Mesenchymal stem cell (in vitro differentiated cells and primary cell): Measurements from ENCODE around the gene TLR7.

ENCODE experiments used
- DNase-seq: peaks from one replicate; pipeline ENCODE4 v3.0.0-alpha.2; 2013
- H2AFZ ChIP-seq: one replicate; pipeline ENCODE4 v1.6.1; 2013; ENCODE audit warnings: low read depth, mild to moderate bottlenecking, control low read depth, inconsistent platforms, low read length, moderate library complexity
- H2AK5ac ChIP-seq: 2 replicates; pipeline ENCODE4 v1.6.1; 2013; ENCODE audit warnings: low read length, moderate library complexity, mild to moderate bottlenecking, inconsistent platforms; ENCODE audit not compliant: severe bottlenecking
- H2BK120ac ChIP-seq: one replicate; pipeline ENCODE4 v1.6.1; 2013; ENCODE audit warnings: low read depth, mild to moderate bottlenecking, inconsistent platforms, low read length, moderate library complexity
- H2BK12ac ChIP-seq, 2 experiments: one replicate each; pipeline ENCODE4 v1.6.1; 2013; ENCODE audit warnings: inconsistent platforms in 2 of 2, low read length in 2 of 2, mild to moderate bottlenecking in 2 of 2, moderate library complexity in 2 of 2, control low read depth in 1 of 2
- H2BK15ac ChIP-seq: one replicate; pipeline ENCODE4 v1.6.1; 2013; ENCODE audit warnings: mild to moderate bottlenecking, low read depth, inconsistent platforms; ENCODE audit not compliant: poor library complexity, severe bottlenecking
- H2BK5ac ChIP-seq: 2 replicates; pipeline ENCODE4 v1.6.1; 2013; ENCODE audit warnings: low read depth, mild to moderate bottlenecking, low read length, control low read depth, inconsistent platforms; ENCODE audit not compliant: poor library complexity, severe bottlenecking
- H3K14ac ChIP-seq, 2 experiments: one replicate each; pipeline ENCODE4 v1.6.1; 2013; ENCODE audit warnings: inconsistent platforms in 2 of 2, low read length in 2 of 2, control low read depth in 1 of 2, mild to moderate bottlenecking in 1 of 2, moderate library complexity in 1 of 2
- H3K18ac ChIP-seq, 2 experiments: one replicate each; pipeline ENCODE4 v1.6.1; 2013; ENCODE audit warnings: inconsistent platforms in 2 of 2, low read length in 2 of 2, control low read depth in 1 of 2, low read depth in 1 of 2, mild to moderate bottlenecking in 1 of 2
- H3K23ac ChIP-seq, 2 experiments: one replicate each; pipeline ENCODE4 v1.6.1; 2013; ENCODE audit warnings: inconsistent platforms in 2 of 2, low read length in 2 of 2, mild to moderate bottlenecking in 2 of 2, moderate library complexity in 2 of 2, control low read depth in 1 of 2
- H3K27ac ChIP-seq: 2 replicates; pipeline ENCODE4 v1.5.1; 2013; ENCODE audit warnings: mild to moderate bottlenecking, moderate library complexity, low read length, control low read depth, inconsistent platforms; ENCODE audit not compliant: poor library complexity, severe bottlenecking
- H3K27me3 ChIP-seq, 2 experiments: 2 replicates each; pipeline versions ENCODE4 v1.6.1 to v1.7.0; 2013; ENCODE audit warnings: low read length in 2 of 2, mild to moderate bottlenecking in 2 of 2, moderate library complexity in 2 of 2, control low read depth in 1 of 2, inconsistent platforms in 1 of 2; ENCODE audit not compliant: control insufficient read depth in 1 of 2, insufficient read depth in 1 of 2
- H3K36me3 ChIP-seq, 2 experiments: 2 replicates each; pipeline versions ENCODE4 v1.6.1 to v1.7.0; 2013; ENCODE audit warnings: low read length in 2 of 2, control low read depth in 1 of 2, inconsistent platforms in 1 of 2, low read depth in 1 of 2, mild to moderate bottlenecking in 1 of 2; ENCODE audit not compliant: insufficient read depth in 2 of 2, control insufficient read depth in 1 of 2
- H3K4ac ChIP-seq, 2 experiments: one replicate each; pipeline ENCODE4 v1.6.1; 2013; ENCODE audit warnings: inconsistent platforms in 2 of 2, low read length in 2 of 2, mild to moderate bottlenecking in 2 of 2, moderate library complexity in 2 of 2, control low read depth in 1 of 2, low read depth in 1 of 2
- H3K4me1 ChIP-seq: 2 replicates; pipeline ENCODE4 v1.6.1; 2013; ENCODE audit warnings: low read depth, low read length, control low read depth; ENCODE audit not compliant: control insufficient read depth, insufficient read depth
- H3K4me2 ChIP-seq: 2 replicates; pipeline ENCODE4 v1.6.1; 2013; ENCODE audit warnings: low read length, mild to moderate bottlenecking, inconsistent platforms; ENCODE audit not compliant: poor library complexity, severe bottlenecking
- H3K4me3 ChIP-seq, 2 experiments: 2 replicates each; pipeline versions ENCODE4 v1.5.1 to v1.7.0; 2013; ENCODE audit warnings: low read length in 2 of 2, mild to moderate bottlenecking in 2 of 2, control low read depth in 1 of 2, low read depth in 1 of 2; ENCODE audit not compliant: insufficient read depth in 1 of 2
- H3K79me1 ChIP-seq: replicated peaks from 2 replicates; pipeline ENCODE4 v1.6.1; 2013; ENCODE audit warnings: mild to moderate bottlenecking, control low read depth, low read length, inconsistent platforms; ENCODE audit not compliant: poor library complexity, severe bottlenecking
- H3K9ac ChIP-seq: 2 replicates; pipeline ENCODE4 v1.7.0; 2013; ENCODE audit warnings: mild to moderate bottlenecking, low read length, moderate library complexity
- H3K9me3 ChIP-seq: 2 replicates; pipeline ENCODE4 v1.7.0; 2013; ENCODE audit warnings: mild to moderate bottlenecking, low read length; ENCODE audit not compliant: control insufficient read depth
- H4K8ac ChIP-seq: one replicate; pipeline ENCODE4 v1.6.1; 2013; ENCODE audit warnings: inconsistent platforms, mild to moderate bottlenecking, low read length, moderate library complexity
- H4K91ac ChIP-seq: one replicate; pipeline ENCODE4 v1.6.1; 2013; ENCODE audit warnings: mild to moderate bottlenecking, low read length, inconsistent platforms
- WGBS: methylation state at CpG from one replicate; pipeline ENCODE4 v1.1.7; 2013; ENCODE audit warnings: mixed read lengths; 5-methylcytosine and 5-hydroxymethylcytosine counted together

The TLR7 gene

GRCh38 chrX:12896935-12897334 lies 30.1 kb downstream of the TLR7 start:
- Histone ChIP-seq H3K27me3 (peaks cover 0 to 30% of the 10 kb centered on the region in 2 experiments), H3K4ac (no peak overlapping the region), H4K91ac (no peak overlapping the region), H3K23ac (no peak overlapping the region), H4K8ac (no peak overlapping the region), H3K4me3 (no peak overlapping the region), H3K9ac (no peak overlapping the region), H2BK12ac (no peak overlapping the region), H2BK5ac (no peak overlapping the region), H2BK120ac (no peak overlapping the region), H3K4me2 (no peak overlapping the region), H3K79me1 (no peaks in the 10 kb centered on the region), H2BK15ac (no peak overlapping the region), H3K4me1 (no peaks in the 10 kb centered on the region), H3K14ac (no peak overlapping the region), H3K9me3 (no peaks in the 10 kb centered on the region), H2AFZ (no peak overlapping the region), H3K18ac (no peak overlapping the region), H2AK5ac (no peak overlapping the region), H3K36me3 (no peaks in the 10 kb centered on the region), H3K27ac (no peak overlapping the region)
- DNase-seq = no peak
- WGBS = 100% methylated on average over 2 of the region's 4 CpGs

GRCh38 chrX:12898073-12898472 lies 31.2 kb downstream of the TLR7 start:
- no peak overlapping the region for H3K4ac ChIP-seq
- no peak overlapping the region for H3K18ac ChIP-seq
- H3K23ac ChIP-seq = no peak overlapping the region
- H3K27me3 ChIP-seq = peaks cover 0 to 41% of the 10 kb centered on the region in 2 experiments
- no peaks in the 10 kb centered on the region for H3K4me1 ChIP-seq
- no peak overlapping the region for H3K14ac ChIP-seq
- no peak overlapping the region for H3K4me2 ChIP-seq
- H2BK15ac ChIP-seq = no peak overlapping the region
- H3K27ac ChIP-seq = no peak overlapping the region
- H3K9ac ChIP-seq = no peak overlapping the region
- H2BK12ac ChIP-seq = no peak overlapping the region
- no peak for DNase-seq
- H2BK5ac ChIP-seq = no peak overlapping the region
- no peaks in the 10 kb centered on the region for H3K9me3 ChIP-seq
- H4K8ac ChIP-seq = no peak overlapping the region
- H3K36me3 ChIP-seq = no peaks in the 10 kb centered on the region
- no peaks in the 10 kb centered on the region for H3K79me1 ChIP-seq
- H3K4me3 ChIP-seq = no peak overlapping the region
- 84% methylated on average over 4 of the region's 5 CpGs for WGBS
- H2AK5ac ChIP-seq = no peak overlapping the region
- H4K91ac ChIP-seq = no peak overlapping the region
- H2AFZ ChIP-seq = no peak overlapping the region
- H2BK120ac ChIP-seq = no peak overlapping the region

- H2AK5ac ChIP-seq = no peak overlapping the region
- H2BK15ac ChIP-seq = no peak overlapping the region
- H2BK5ac ChIP-seq = no peak overlapping the region
- no peak overlapping the region for H4K91ac ChIP-seq
- H3K27me3 ChIP-seq = peaks cover 0 to 38% of the 10 kb centered on the region in 2 experiments
- no peak overlapping the region for H3K4me2 ChIP-seq
- H3K9ac ChIP-seq = no peak overlapping the region
- 74% methylated on average over 6 of the region's 7 CpGs for WGBS
- H3K23ac ChIP-seq = no peak overlapping the region
- no peaks in the 10 kb centered on the region for H3K4me1 ChIP-seq
- H2BK12ac ChIP-seq = no peak overlapping the region
- H3K27ac ChIP-seq = no peak overlapping the region
- no peak overlapping the region for H3K4me3 ChIP-seq
- DNase-seq = no peak
- H3K79me1 ChIP-seq = no peaks in the 10 kb centered on the region
- no peak overlapping the region for H3K14ac ChIP-seq
- no peak overlapping the region for H3K18ac ChIP-seq
- H3K36me3 ChIP-seq = no peaks in the 10 kb centered on the region
- H4K8ac ChIP-seq = no peak overlapping the region
- no peak overlapping the region for H2AFZ ChIP-seq
- H3K4ac ChIP-seq = no peak overlapping the region
- no peak overlapping the region for H2BK120ac ChIP-seq
- no peaks in the 10 kb centered on the region for H3K9me3 ChIP-seq
These were observed 32.6 kb downstream of the TLR7 start for GRCh38 chrX:12899506-12899905.

GRCh38 chrX:12901486-12901885 lies 34.6 kb downstream of the TLR7 start:
- no peaks in the 10 kb centered on the region for H3K4me1 ChIP-seq
- H2AFZ ChIP-seq = no peak overlapping the region
- H3K18ac ChIP-seq = no peak overlapping the region
- no peaks in the 10 kb centered on the region for H3K9me3 ChIP-seq
- H3K27me3 ChIP-seq = peaks cover 0 to 35% of the 10 kb centered on the region in 2 experiments
- no peak overlapping the region for H3K4ac ChIP-seq
- no peak overlapping the region for H2BK15ac ChIP-seq
- no peak overlapping the region for H3K27ac ChIP-seq
- no peak overlapping the region for H2BK12ac ChIP-seq
- no peak overlapping the region for H3K9ac ChIP-seq
- 17% methylated on average over 6 of the region's 10 CpGs for WGBS
- H4K8ac ChIP-seq = no peak overlapping the region
- no peak overlapping the region for H3K4me3 ChIP-seq
- H4K91ac ChIP-seq = no peak overlapping the region
- H2BK5ac ChIP-seq = no peak overlapping the region
- H3K79me1 ChIP-seq = no peaks in the 10 kb centered on the region
- H3K36me3 ChIP-seq = no peaks in the 10 kb centered on the region
- H3K4me2 ChIP-seq = no peak overlapping the region
- DNase-seq = peak; percentile 30
- H2AK5ac ChIP-seq = no peak overlapping the region
- no peak overlapping the region for H3K23ac ChIP-seq
- no peak overlapping the region for H3K14ac ChIP-seq
- H2BK120ac ChIP-seq = no peak overlapping the region
